HFFc6 (cell line): ENCODE results near the gene PTPN22. TPM values are rescaled to one million over a fixed set of nuclear protein-coding genes. Genes with fewer than 3 reads are reported as not detected.

Source experiments
- DNase-seq: peaks from one replicate; pipeline ENCODE4 v3.0.0-alpha.2; 2018
- H3K27ac Mint-ChIP-seq: 2 replicates; pipeline ENCODE4 v1.8.0; 2020; ENCODE audit warnings: mild to moderate bottlenecking, mixed read lengths
- H3K27me3 Mint-ChIP-seq: 2 replicates; pipeline ENCODE4 v1.8.0; 2021; ENCODE audit warnings: mild to moderate bottlenecking, moderate library complexity, mixed read lengths; ENCODE audit not compliant: insufficient read depth
- H3K36me3 Mint-ChIP-seq: 2 replicates; pipeline ENCODE4 v1.8.0; 2021; ENCODE audit warnings: low read depth, mixed read lengths
- H3K4me1 Mint-ChIP-seq: 2 replicates; pipeline ENCODE4 v1.8.0; 2020; ENCODE audit warnings: low read depth, mixed read lengths
- H3K4me3 Mint-ChIP-seq: 2 replicates; pipeline ENCODE4 v1.8.0; 2020; ENCODE audit warnings: mild to moderate bottlenecking, moderate library complexity, mixed read lengths
- H3K9me3 Mint-ChIP-seq: 2 replicates; pipeline ENCODE4 v1.8.0; 2020; ENCODE audit warnings: mild to moderate bottlenecking, mixed read lengths
- total RNA-seq, 6 experiments: library from RNA; stranded (reverse); fragmentation: NEBNext Ultra II Directional; extraction: Animal tissue kit (Norgen Biotek cat#: 25700); gene quantifications; 2 replicates in 1 of 6; 3 replicates in 5 of 6; pipeline ENCODE4 v1.2.3, GENCODE V29; 2021
- TF ChIP-seq, protein P1 (sequence below): fragments of 200-600 bp; sonication (generic); IDR thresholded peaks from 2 replicates; pipeline ENCODE4 v1.5.0; 2021; ENCODE audit warnings: antibody characterized with exemption, mild to moderate bottlenecking

PTPN22 gene
- total RNA-seq, 6 experiments from 2014 or later, result 0.71 to 1.3 (median 1.0) TPM

- Mint-ChIP-seq H3K9me3 (no peaks in the 10 kb centered on the region), H3K4me1 (peaks cover 25% of the 10 kb centered on the region), H3K4me3 (no peak overlapping the region), H3K27ac (peak overlapping the region; percentile 61), H3K36me3 (peaks cover 6% of the 10 kb centered on the region; the same call in 1 of the 2 replicates), H3K27me3 (no peaks in the 10 kb centered on the region; the same call in 1 of the 2 replicates)
- no peak for DNase-seq
- TF ChIP-seq, protein P1, sequence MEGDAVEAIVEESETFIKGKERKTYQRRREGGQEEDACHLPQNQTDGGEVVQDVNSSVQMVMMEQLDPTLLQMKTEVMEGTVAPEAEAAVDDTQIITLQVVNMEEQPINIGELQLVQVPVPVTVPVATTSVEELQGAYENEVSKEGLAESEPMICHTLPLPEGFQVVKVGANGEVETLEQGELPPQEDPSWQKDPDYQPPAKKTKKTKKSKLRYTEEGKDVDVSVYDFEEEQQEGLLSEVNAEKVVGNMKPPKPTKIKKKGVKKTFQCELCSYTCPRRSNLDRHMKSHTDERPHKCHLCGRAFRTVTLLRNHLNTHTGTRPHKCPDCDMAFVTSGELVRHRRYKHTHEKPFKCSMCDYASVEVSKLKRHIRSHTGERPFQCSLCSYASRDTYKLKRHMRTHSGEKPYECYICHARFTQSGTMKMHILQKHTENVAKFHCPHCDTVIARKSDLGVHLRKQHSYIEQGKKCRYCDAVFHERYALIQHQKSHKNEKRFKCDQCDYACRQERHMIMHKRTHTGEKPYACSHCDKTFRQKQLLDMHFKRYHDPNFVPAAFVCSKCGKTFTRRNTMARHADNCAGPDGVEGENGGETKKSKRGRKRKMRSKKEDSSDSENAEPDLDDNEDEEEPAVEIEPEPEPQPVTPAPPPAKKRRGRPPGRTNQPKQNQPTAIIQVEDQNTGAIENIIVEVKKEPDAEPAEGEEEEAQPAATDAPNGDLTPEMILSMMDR, result no peak
Observed at GRCh38 chr1:113913312-113913668, 41.8 kb upstream of the PTPN22 start.

DNA sequence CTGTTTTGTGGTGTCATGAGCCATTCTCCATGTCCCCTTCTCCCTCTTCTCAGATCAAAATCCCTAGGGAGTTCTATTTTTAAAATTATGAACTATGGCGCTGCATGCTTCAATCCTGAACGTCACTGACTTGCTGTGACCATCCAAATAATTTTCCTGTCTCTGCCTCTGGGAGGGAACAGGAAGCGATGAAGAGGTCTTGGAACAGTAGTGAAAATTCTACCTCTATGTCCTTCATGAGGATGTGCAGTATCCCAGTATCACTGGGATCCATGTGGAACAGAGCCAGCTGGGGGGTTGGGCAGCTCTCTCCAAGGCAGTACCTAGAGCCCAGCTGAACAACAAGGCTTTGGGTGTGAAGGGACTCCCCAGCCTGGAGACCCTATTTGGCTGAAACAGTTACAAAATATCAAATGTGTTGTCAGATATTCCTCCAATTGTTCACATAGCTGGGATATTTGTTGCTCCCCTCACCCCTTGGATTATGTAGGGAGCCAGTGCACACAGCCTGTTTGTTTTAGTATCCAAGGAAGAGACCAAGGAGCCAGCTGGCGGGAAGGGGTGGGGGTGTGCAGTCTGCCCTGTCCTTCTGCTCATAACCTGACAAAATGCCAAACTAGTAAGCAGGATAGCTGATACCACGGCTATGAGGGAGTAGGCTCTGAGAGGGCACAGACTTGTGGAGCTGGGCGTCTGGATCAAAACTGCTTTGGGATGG is 41.2 kb upstream of the PTPN22 start:
- no peaks in the 10 kb centered on the region; the same call in 1 of the 2 replicates for H3K27me3 Mint-ChIP-seq
- H3K9me3 Mint-ChIP-seq, result no peaks in the 10 kb centered on the region
- TF ChIP-seq, protein P1, result no peak
- peak overlapping the region; percentile 61 for H3K27ac Mint-ChIP-seq
- peaks cover 6% of the 10 kb centered on the region; the same call in 1 of the 2 replicates for H3K36me3 Mint-ChIP-seq
- peak; percentile 49 for DNase-seq
- no peak overlapping the region for H3K4me3 Mint-ChIP-seq
- peaks cover 20% of the 10 kb centered on the region for H3K4me1 Mint-ChIP-seq

DNA sequence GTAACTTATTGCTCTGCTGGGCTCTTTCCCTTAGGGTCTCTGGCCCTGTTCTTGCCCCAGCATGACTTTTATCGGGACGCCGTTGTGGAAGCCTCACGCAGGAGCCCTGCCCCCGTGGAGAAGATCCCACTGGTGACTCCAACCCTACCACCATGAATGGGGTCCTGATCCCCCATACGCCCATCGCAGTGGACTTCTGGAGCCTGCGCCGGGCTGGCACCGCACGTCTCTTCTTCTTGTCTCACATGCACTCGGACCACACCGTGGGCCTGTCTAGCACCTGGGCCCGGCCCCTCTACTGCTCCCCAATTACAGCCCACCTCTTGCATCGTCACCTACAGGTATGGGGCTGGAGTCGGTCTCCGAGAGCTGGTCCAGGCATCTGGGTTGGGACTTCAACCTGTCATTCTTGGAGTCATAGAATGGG is 33.9 kb upstream of the PTPN22 start:
- peaks cover 16% of the 10 kb centered on the region; the same call in 1 of the 2 replicates for H3K36me3 Mint-ChIP-seq
- H3K4me1 Mint-ChIP-seq, result peaks cover 24% of the 10 kb centered on the region
- no peaks in the 10 kb centered on the region for H3K27me3 Mint-ChIP-seq
- no peaks in the 10 kb centered on the region for H3K9me3 Mint-ChIP-seq
- peak overlapping the region; percentile 89 for H3K4me3 Mint-ChIP-seq
- peak overlapping the region; percentile 97 for H3K27ac Mint-ChIP-seq
- TF ChIP-seq, protein P1, result peak; percentile 11
- DNase-seq, result no peak

GRCh38 chr1:113904674-113905434 is 33.3 kb upstream of the PTPN22 start, which contains the start of the genes AP4B1 and DCLRE1B:
Gene AP4B1 (minus strand): TSS chr1:113904799. CDS start chr1:113904717, 82 bp downstream.
Gene DCLRE1B (plus strand): TSS chr1:113905326. CDS start chr1:113905587, 261 bp downstream.
- no peaks in the 10 kb centered on the region for H3K9me3 Mint-ChIP-seq
- TF ChIP-seq, protein P1, result peak; percentile 87
- H3K4me1 Mint-ChIP-seq, result peaks cover 25% of the 10 kb centered on the region
- H3K27ac Mint-ChIP-seq, result peak within 1 kb of the TSS; percentile 97
- peak; percentile 100 for DNase-seq
- no peaks in the 10 kb centered on the region for H3K27me3 Mint-ChIP-seq
- H3K36me3 Mint-ChIP-seq, result peaks cover 19% of the 10 kb centered on the region
- peak within 1 kb of the TSS; percentile 89 for H3K4me3 Mint-ChIP-seq

- Mint-ChIP-seq H3K4me1 (peaks cover 30% of the 10 kb centered on the region), H3K27me3 (no peaks in the 10 kb centered on the region), H3K4me3 (peak overlapping the region; percentile 89), H3K27ac (peak overlapping the region; percentile 97), H3K9me3 (no peaks in the 10 kb centered on the region), H3K36me3 (peaks cover 23% of the 10 kb centered on the region)
- DNase-seq, result peak; percentile 0
- TF ChIP-seq, protein P1, result no peak
Observed at GRCh38 chr1:113904293-113904673, 32.8 kb upstream of the PTPN22 start.
